ENCODE results near the gene SLC35F1.

- TF ChIP-seq, protein P1, sequence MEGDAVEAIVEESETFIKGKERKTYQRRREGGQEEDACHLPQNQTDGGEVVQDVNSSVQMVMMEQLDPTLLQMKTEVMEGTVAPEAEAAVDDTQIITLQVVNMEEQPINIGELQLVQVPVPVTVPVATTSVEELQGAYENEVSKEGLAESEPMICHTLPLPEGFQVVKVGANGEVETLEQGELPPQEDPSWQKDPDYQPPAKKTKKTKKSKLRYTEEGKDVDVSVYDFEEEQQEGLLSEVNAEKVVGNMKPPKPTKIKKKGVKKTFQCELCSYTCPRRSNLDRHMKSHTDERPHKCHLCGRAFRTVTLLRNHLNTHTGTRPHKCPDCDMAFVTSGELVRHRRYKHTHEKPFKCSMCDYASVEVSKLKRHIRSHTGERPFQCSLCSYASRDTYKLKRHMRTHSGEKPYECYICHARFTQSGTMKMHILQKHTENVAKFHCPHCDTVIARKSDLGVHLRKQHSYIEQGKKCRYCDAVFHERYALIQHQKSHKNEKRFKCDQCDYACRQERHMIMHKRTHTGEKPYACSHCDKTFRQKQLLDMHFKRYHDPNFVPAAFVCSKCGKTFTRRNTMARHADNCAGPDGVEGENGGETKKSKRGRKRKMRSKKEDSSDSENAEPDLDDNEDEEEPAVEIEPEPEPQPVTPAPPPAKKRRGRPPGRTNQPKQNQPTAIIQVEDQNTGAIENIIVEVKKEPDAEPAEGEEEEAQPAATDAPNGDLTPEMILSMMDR (IDR thresholded peaks at IDR 0.05): no peak
- no peak for TF ChIP-seq POLR2A (IDR thresholded peaks at IDR 0.05)
Observed at GRCh38 chr6:118249680-118250079, 342.6 kb downstream of the SLC35F1 start.

All from testis (tissue), 2 donors.